Inflammatory macrophage treated with lipopolysaccharide for 4 hours (primary cell): ENCODE measurements around the gene KIF1A.

Source experiments
- DNase-seq: peaks from one replicate; pipeline ENCODE4 v3.0.0-alpha.2; 2020

KIF1A gene

DNA sequence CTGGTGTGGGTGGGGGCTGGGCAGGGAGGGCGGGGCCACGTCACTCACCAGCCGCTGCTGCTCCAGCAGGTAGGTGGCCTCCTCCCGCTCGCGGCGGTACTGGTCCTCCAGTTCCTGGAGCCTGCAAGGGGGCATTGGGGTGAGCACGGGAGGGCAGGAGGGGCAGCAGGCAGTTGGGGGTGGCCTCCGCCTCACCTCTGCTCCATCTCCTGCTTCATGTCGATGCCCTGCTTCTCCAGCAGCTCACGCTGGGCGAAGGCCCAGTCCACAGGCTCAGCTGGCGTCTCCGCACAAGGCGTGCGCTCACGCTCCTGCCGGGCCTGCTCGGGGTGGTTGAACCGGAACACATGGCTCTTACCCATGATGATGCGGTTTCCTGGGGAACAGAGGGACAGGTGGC is 57.0 kb downstream of the KIF1A start:
- no peak for DNase-seq

DNA sequence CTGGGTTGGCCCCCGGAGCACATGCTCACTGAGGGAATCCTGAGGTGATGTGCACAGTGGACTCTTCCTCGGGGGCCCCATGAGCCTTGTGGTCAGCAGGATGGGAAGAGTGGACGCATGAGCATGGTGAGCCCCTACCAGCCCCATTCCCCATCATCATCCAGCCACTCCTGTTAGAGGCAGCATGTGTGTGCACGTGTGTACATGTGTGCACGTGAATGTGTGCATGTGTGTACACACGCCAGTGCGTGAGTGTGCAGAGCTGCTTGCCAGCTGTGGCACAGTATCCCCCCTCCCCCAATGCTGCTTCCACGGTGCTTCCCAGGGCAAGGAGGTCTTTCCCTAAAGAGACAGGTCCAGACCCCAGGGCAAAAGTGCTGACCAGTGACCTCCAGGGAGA is 57.8 kb downstream of the KIF1A start:
- no peak for DNase-seq

DNA sequence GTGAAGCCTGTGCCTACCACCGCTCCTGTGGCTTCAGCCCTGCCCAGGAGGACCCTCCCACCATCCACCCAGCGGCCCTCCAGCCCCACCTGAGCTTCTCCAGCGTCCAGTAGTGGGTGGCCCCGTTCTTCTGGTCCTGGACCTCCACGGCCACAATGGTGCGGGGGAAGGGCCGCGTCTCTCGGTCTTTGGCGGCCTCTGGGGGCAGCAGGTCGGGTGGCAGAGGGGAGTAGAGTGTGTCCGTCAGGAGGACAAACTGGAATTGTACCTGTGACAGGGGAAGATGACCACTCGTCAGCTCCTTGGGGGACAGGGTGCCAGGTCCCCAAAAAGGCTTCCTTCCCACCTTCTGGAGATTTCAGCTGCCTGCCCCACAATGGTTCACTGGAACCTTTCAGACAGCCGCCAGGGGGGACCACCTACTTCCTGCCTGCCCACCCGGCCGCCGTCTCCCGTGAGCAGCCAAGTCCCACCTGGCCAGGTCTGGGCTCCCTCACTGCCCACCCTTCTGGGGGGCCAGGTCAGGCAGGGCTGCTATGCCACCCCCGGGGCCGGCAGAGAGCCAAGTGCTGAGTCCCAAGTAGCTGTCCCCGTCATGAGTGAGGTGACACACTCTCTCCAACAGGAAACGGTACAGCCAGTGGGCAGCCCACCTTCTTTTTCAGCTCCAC is 59.3 kb downstream of the KIF1A start:
- no peak for DNase-seq

DNA sequence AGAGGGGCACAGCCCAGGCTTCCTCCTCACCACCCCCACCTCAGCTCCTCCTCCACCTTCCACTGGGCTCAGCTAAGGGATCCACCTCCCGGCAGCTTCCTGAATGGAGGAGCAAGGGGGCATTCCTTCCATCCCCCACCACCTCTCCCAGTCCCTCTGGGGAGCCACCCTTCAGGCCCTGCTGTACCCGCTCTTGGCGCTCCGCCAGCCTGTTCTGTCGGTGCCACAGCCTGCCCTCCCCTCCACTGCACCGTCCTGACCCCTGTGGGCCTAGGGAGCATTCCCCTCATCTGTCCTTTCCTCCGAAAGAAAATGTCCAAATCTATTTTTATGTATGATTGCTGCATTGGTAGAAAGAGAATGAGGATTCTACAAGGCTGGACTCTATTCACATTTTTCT is 59.9 kb downstream of the KIF1A start:
- DNase-seq: no peak

- peak; percentile 2 for DNase-seq
Measured at GRCh38 chr2:240759459-240759858, 60.6 kb downstream of the KIF1A start.

DNA sequence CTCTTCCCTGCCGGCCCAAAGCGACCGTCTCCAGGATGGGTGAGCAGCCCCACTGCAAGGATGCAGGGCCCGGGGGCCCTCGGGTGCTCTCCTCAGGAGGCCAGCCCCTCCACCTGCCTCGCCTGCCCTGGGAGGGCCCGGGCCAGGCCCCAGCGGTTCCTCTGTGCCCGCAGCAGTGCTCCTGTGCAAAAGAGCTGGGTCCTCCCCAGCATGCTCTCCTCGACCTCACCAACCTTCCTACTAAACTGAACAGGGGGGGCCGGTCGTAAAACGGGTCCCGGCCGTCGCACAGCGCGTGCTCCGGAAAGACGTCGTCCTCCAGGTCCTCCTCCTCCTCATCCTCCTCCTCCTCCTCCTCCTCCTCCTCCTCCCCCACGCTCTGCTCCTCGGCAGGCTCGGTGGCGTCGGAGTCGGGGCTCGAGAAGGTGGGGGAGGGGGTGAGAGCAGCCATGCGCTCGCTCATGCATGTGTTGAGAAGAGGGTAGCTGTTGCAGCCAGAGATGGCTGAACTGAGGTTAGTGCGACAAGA is 62.9 kb downstream of the KIF1A start:
- no peak for DNase-seq

GRCh38 chr2:240752209-240752608 is 67.8 kb downstream of the KIF1A start:
- DNase-seq: no peak

- DNase-seq: no peak
Measured at GRCh38 chr2:240750409-240750808, 69.6 kb downstream of the KIF1A start.

DNA sequence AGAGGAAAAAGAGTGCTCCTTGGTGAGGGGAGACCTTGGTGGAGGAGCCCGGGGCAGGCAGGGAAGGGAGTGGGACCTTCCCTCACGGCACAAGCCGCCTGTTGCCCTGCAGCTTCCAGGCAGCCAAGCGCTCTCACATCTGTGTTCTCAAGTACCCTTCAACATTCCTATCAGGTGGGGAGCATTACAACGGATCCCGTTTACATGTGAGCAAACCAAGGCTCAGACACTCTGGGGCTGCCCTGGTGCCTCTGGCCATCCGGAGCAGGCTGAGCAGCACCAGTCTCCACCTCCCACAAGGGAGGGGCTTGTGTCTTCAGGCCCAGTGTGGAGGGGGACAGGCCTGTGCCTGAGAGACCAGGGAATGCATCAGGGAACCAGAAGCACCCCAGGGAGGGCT is 70.5 kb downstream of the KIF1A start:
- DNase-seq: no peak

DNA sequence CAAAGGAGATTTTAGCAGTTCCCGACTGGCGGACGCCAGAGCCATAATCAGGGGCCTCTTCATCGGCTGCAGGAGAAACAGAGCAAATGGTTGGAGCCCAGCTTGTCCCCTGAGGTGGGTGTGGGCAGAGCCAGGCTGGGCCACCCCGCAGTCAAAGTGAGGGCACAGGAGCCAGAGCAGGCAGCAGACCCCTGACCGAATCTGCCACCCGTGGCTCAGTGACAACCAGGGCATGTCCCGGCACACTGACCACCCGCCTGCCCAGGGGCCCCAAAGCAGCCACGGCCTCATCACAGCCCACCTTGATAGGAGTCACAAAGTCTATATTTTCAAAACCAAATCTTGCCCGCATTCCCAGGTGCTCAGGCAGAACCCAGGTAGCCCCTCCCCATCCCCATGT is 72.8 kb downstream of the KIF1A start:
- DNase-seq: no peak

DNA sequence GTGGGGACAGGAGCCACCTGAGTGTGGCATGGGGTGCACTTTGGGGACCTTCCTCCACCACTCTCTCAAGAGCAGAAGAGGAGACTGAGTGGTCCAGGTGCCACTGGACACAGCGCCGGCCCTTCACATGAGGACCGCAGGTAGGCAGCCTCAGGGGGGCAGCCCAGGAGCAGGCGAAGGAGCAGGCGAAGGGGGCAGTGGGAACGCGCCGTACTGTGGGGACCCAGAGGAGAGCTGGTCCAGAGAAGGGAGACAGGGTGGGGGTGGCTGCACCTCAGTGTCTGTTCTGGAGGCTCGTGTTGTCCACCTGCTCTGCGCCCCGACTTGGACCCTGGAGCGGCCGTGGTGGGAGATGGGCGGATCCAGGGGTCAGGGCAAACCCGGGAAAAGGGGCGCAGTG is 73.3 kb downstream of the KIF1A start:
- no peak for DNase-seq

DNA sequence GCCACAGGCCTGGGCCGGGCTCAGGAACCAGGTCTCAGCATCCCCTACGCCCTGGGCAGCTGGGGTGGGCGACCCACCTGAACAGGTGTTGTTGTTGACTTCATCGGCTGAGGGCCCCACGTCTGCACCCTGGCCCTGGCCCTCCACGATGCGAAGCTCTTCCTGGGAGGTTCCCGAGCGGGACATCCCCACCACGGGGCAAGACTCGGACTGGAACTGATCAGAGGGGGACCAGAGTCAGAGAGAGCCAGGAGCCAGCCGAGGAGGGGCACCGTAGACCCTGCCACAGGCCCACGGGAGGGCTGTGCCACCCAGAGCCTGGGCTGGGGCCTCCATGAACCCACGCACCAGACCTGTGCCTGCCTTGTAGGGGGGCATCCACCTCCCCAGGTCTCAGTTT is 74.1 kb downstream of the KIF1A start:
- DNase-seq: no peak

- DNase-seq: no peak
Measured at GRCh38 chr2:240745456-240745855, 74.6 kb downstream of the KIF1A start.

DNA sequence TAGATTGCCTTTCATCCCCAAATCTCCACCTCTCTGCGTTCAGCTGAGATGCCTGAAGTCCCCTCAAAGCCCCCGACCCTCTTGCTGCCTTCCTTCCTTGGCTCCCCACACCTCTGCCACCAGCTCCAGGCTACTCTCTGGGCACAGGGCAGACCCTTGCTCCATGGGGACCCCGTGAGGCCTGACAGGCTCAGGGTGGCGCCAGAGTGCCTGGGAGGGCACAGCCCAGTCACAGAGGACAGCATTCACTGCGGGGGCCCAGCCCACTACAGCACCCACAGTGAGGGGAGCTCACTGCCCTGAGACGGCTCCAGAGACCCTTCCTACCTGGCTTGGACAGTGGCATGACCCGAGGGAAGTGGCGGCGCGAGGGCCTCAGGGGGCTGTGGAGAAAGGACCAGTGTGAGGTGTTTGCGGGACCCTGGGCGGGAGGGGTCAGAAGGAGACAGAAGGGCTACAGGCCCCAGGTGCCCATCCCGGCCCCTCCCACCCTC is 77.4 kb downstream of the KIF1A start:
- no peak for DNase-seq

- no peak for DNase-seq
Measured at GRCh38 chr2:240741091-240741490, 78.9 kb downstream of the KIF1A start.

- no peak for DNase-seq
Measured at GRCh38 chr2:240739797-240740196, 80.2 kb downstream of the KIF1A start.

- DNase-seq: no peak
Measured at GRCh38 chr2:240737958-240738357, 82.1 kb downstream of the KIF1A start.

DNA sequence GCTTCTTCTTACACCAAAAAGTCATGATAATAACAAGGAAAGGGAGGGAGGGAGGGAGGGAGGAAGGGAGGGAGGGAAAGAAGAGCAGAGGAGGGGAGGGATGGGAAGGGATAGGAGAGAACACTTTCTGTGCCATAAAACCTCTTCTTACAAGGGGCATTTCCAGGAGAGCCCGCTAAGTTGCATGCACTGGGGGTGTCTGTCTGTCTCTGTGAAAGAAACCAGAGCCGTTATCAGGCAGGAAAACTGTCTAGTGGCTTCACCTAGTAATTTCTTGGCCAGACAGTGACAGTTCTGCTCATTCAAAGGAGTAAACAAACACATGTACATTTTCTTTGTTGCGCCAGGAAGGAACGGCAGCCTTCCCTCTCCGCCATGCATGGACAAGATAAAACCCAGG is 82.5 kb downstream of the KIF1A start:
- DNase-seq: no peak

DNA sequence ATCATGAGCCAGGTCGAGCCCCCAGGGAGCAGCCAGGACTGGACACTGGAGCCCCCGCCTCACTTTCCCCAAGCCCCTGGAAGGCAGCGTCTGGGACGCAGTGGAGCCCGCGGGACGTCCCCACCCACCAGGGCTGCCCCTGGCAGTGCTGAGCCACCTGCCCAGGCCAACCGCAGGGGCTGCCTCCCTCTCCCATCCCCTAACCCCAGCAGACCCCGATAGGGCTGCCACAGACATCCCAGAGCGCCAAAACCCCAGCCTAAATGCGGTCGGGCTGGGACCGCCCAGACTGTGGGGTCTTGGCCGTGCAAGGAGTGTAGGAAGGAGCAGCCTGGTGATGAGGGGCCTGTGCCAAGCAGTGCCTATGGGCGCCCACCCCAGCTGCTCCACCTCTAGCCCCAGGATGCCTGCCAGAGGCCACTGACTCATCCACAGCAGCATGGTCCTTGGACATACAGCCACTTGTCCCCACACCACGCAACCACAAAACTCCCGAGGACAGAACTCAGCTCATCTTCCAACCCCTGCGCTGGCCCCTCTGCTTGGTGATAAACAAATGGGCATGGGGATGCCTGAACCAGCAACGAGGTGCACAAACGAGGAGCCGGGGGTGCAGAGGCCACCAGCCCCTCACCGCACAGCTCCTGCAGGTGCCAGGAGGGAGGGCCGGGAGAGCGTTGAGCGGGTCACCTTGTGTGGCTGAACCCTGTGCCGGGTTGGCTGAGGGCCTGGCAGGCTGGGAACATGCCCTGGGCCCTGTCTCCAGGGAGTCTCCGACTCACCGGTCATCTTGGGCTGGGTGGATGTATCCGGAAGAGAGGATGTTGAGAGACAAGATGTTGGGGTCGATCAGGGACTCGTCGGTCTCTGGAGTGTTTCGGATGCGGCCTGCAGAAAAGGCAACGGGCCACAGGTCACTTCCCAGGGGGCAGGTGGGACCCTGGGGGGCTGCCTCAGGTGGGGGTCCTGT is 83.5 kb downstream of the KIF1A start:
- DNase-seq: no peak

GRCh38 chr2:240735476-240735875 is 84.5 kb downstream of the KIF1A start:
- no peak for DNase-seq

GRCh38 chr2:240734756-240735155 is 85.3 kb downstream of the KIF1A start:
- DNase-seq: no peak

GRCh38 chr2:240733803-240734495 is 86.1 kb downstream of the KIF1A start:
- DNase-seq: no peak

- no peak for DNase-seq
Measured at GRCh38 chr2:240732911-240733622, 87.0 kb downstream of the KIF1A start.
